Measurements from ENCODE around the gene KCNAB2.

Gene KCNAB2

DNA sequence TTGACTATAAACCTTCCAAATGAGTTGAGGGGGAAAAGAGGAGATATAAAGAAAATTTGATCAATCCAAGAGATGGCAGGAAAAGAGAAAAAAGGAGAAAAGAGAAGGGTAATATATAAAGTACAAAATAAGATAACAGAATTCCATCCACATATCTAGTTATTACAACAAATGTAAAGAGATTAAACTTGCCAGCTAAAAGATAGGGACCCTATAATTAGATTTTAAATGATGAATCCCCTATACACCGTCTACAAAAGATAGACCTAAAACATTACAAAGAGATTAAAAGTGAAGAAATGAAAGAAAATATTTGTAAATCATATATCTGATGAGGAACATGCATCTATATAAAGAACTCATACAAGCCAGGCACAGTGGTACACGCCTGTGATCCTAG is 71.4 kb downstream of the KCNAB2 start:
- no peak for ATAC-seq
- TF ChIP-seq OSR1 (CRISPR knock-in tag; IDR thresholded peaks at IDR 0.05) (no peak), TCF4 (CRISPR knock-in tag; IDR thresholded peaks at IDR 0.05; ENCODE audit: borderline replicate concordance) (no peak), ISL1 (CRISPR knock-in tag; IDR thresholded peaks at IDR 0.05) (no peak), ZFP30 (CRISPR knock-in tag; IDR thresholded peaks at IDR 0.05) (no peak), CSDC2 (CRISPR knock-in tag; IDR thresholded peaks at IDR 0.05) (no peak), ARNTL (CRISPR knock-in tag; IDR thresholded peaks at IDR 0.05; ENCODE audit: borderline replicate concordance, low read depth) (no peak), ZNF70 (CRISPR knock-in tag; IDR thresholded peaks at IDR 0.05) (no peak), TOX (CRISPR knock-in tag; IDR thresholded peaks at IDR 0.05; ENCODE audit: borderline replicate concordance) (no peak), ESRRG (CRISPR knock-in tag; IDR thresholded peaks at IDR 0.05) (no peak), GLIS3 (CRISPR knock-in tag; IDR thresholded peaks at IDR 0.05) (no peak)
- TF ChIP-seq, protein P1, sequence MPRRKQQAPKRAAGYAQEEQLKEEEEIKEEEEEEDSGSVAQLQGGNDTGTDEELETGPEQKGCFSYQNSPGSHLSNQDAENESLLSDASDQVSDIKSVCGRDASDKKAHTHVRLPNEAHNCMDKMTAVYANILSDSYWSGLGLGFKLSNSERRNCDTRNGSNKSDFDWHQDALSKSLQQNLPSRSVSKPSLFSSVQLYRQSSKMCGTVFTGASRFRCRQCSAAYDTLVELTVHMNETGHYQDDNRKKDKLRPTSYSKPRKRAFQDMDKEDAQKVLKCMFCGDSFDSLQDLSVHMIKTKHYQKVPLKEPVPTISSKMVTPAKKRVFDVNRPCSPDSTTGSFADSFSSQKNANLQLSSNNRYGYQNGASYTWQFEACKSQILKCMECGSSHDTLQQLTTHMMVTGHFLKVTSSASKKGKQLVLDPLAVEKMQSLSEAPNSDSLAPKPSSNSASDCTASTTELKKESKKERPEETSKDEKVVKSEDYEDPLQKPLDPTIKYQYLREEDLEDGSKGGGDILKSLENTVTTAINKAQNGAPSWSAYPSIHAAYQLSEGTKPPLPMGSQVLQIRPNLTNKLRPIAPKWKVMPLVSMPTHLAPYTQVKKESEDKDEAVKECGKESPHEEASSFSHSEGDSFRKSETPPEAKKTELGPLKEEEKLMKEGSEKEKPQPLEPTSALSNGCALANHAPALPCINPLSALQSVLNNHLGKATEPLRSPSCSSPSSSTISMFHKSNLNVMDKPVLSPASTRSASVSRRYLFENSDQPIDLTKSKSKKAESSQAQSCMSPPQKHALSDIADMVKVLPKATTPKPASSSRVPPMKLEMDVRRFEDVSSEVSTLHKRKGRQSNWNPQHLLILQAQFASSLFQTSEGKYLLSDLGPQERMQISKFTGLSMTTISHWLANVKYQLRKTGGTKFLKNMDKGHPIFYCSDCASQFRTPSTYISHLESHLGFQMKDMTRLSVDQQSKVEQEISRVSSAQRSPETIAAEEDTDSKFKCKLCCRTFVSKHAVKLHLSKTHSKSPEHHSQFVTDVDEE (CRISPR knock-in tag; IDR thresholded peaks at IDR 0.05) = no peak
- TF ChIP-seq, protein P2, sequence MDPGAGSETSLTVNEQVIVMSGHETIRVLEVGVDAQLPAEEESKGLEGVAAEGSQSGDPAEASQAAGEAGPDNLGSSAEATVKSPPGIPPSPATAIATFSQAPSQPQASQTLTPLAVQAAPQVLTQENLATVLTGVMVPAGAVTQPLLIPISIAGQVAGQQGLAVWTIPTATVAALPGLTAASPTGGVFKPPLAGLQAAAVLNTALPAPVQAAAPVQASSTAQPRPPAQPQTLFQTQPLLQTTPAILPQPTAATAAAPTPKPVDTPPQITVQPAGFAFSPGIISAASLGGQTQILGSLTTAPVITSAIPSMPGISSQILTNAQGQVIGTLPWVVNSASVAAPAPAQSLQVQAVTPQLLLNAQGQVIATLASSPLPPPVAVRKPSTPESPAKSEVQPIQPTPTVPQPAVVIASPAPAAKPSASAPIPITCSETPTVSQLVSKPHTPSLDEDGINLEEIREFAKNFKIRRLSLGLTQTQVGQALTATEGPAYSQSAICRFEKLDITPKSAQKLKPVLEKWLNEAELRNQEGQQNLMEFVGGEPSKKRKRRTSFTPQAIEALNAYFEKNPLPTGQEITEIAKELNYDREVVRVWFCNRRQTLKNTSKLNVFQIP (CRISPR knock-in tag; IDR thresholded peaks at IDR 0.05; ENCODE audit: borderline replicate concordance, low read depth) = no peak

DNA sequence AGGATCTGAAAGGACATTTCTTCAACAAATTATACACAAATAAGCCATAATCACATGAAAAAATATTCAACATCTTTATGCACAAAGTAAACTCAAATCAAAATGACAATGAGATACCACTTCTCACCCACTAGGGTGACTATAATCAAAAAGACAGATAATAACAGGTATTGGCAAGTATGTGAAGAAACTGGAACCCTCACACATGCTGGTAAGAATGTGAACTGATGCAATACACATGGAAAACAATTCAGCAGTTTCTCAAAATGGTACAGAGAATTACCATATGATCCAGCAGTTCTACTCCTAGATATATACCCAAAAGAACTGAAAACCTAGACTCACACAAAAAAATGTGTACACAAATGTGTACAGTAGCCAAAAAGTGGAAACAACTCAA is 71.9 kb downstream of the KCNAB2 start:
- no peak for TF ChIP-seq SNAI2 (CRISPR knock-in tag; IDR thresholded peaks at IDR 0.05)
- TF ChIP-seq, protein P3, sequence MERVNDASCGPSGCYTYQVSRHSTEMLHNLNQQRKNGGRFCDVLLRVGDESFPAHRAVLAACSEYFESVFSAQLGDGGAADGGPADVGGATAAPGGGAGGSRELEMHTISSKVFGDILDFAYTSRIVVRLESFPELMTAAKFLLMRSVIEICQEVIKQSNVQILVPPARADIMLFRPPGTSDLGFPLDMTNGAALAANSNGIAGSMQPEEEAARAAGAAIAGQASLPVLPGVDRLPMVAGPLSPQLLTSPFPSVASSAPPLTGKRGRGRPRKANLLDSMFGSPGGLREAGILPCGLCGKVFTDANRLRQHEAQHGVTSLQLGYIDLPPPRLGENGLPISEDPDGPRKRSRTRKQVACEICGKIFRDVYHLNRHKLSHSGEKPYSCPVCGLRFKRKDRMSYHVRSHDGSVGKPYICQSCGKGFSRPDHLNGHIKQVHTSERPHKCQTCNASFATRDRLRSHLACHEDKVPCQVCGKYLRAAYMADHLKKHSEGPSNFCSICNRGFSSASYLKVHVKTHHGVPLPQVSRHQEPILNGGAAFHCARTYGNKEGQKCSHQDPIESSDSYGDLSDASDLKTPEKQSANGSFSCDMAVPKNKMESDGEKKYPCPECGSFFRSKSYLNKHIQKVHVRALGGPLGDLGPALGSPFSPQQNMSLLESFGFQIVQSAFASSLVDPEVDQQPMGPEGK (CRISPR knock-in tag; IDR thresholded peaks at IDR 0.05; ENCODE audit: borderline replicate concordance) = no peak
- no peak for TF ChIP-seq ISL1 (CRISPR knock-in tag; IDR thresholded peaks at IDR 0.05)
- no peak for TF ChIP-seq ZNF8 (CRISPR knock-in tag; IDR thresholded peaks at IDR 0.05)
- no peak for TF ChIP-seq TCF4 (CRISPR knock-in tag; IDR thresholded peaks at IDR 0.05; ENCODE audit: borderline replicate concordance)
- no peak for TF ChIP-seq PPARA (CRISPR knock-in tag; IDR thresholded peaks at IDR 0.05; ENCODE audit: borderline replicate concordance)
- no peak for TF ChIP-seq ZFP3 (CRISPR knock-in tag; IDR thresholded peaks at IDR 0.05)
- no peak for TF ChIP-seq OSR1 (CRISPR knock-in tag; IDR thresholded peaks at IDR 0.05)
- TF ChIP-seq TOX (CRISPR knock-in tag; IDR thresholded peaks at IDR 0.05; ENCODE audit: borderline replicate concordance) = no peak
- TF ChIP-seq CSDC2 (CRISPR knock-in tag; IDR thresholded peaks at IDR 0.05) = no peak
- TF ChIP-seq, protein P2 (CRISPR knock-in tag; IDR thresholded peaks at IDR 0.05; ENCODE audit: borderline replicate concordance, low read depth) = no peak
- TF ChIP-seq ZNF565 (CRISPR knock-in tag; conservative IDR thresholded peaks at IDR 0.05; ENCODE audit: low read depth) = no peak
- TF ChIP-seq, protein P4, sequence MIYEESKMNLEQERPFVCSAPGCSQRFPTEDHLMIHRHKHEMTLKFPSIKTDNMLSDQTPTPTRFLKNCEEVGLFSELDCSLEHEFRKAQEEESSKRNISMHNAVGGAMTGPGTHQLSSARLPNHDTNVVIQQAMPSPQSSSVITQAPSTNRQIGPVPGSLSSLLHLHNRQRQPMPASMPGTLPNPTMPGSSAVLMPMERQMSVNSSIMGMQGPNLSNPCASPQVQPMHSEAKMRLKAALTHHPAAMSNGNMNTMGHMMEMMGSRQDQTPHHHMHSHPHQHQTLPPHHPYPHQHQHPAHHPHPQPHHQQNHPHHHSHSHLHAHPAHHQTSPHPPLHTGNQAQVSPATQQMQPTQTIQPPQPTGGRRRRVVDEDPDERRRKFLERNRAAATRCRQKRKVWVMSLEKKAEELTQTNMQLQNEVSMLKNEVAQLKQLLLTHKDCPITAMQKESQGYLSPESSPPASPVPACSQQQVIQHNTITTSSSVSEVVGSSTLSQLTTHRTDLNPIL (CRISPR knock-in tag; IDR thresholded peaks at IDR 0.05; ENCODE audit: low read depth) = no peak
- TF ChIP-seq BACH2 (CRISPR knock-in tag; IDR thresholded peaks at IDR 0.05; ENCODE audit: borderline replicate concordance) = no peak
- TF ChIP-seq GLIS3 (CRISPR knock-in tag; IDR thresholded peaks at IDR 0.05) = no peak
- TF ChIP-seq ZNF70 (CRISPR knock-in tag; IDR thresholded peaks at IDR 0.05) = no peak
- ATAC-seq = no peak

DNA sequence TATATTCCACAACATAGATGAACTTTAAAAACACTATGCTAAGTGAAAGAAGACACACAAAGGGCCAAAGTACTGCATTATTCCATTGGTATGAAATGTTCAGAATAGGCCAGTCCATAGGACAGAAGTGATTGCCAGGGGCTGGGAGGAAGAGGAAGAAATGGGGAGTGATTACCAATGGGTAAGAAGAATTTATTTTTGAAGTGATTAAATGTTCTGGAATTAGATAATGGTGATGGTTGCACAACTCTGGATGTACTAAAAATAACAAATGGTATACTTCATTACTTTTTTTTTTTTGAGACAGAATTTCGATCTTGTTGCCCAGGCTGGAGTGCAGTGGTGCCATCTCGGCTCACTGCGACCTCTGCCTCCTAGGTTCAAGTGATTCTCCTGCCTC is 72.7 kb downstream of the KCNAB2 start:
- TF ChIP-seq ARNTL (CRISPR knock-in tag; IDR thresholded peaks at IDR 0.05; ENCODE audit: borderline replicate concordance, low read depth) (no peak), ZNF565 (CRISPR knock-in tag; conservative IDR thresholded peaks at IDR 0.05; ENCODE audit: low read depth) (no peak), TCF4 (CRISPR knock-in tag; IDR thresholded peaks at IDR 0.05; ENCODE audit: borderline replicate concordance) (no peak), ESRRG (CRISPR knock-in tag; IDR thresholded peaks at IDR 0.05) (no peak), ZFP3 (CRISPR knock-in tag; IDR thresholded peaks at IDR 0.05) (no peak)
- no peak for ATAC-seq

Measured in SK-N-SH treated with all-trans-retinoic acid at 6 μM for 48 hours (cell line).